Endothelial cell (in vitro differentiated cells): ENCODE measurements around the gene EFNA5. TPM values are rescaled to one million over a fixed set of nuclear protein-coding genes. Genes with fewer than 3 reads are reported as not detected.

Experiments
- DNase-seq: peaks from one replicate; pipeline ENCODE4 v3.0.0; 2021; ENCODE audit warnings: low spot score
- H3K27ac Mint-ChIP-seq: one replicate; pipeline ENCODE4 v1.8.0; 2021; ENCODE audit warnings: mixed read lengths, inconsistent platforms; ENCODE audit not compliant: unreplicated experiment
- H3K27me3 Mint-ChIP-seq: one replicate; pipeline ENCODE4 v1.8.0; 2021; ENCODE audit warnings: mild to moderate bottlenecking, moderate library complexity, mixed read lengths, inconsistent platforms; ENCODE audit not compliant: unreplicated experiment
- H3K36me3 Mint-ChIP-seq: one replicate; pipeline ENCODE4 v1.8.0; 2021; ENCODE audit warnings: mild to moderate bottlenecking, low read depth, mixed read lengths, inconsistent platforms; ENCODE audit not compliant: unreplicated experiment
- H3K4me1 Mint-ChIP-seq: one replicate; pipeline ENCODE4 v1.8.0; 2021; ENCODE audit warnings: mild to moderate bottlenecking, mixed read lengths, inconsistent platforms; ENCODE audit not compliant: unreplicated experiment
- H3K4me3 Mint-ChIP-seq: one replicate; pipeline ENCODE4 v1.8.0; 2021; ENCODE audit warnings: mild to moderate bottlenecking, mixed read lengths, inconsistent platforms; ENCODE audit not compliant: unreplicated experiment
- H3K9me3 Mint-ChIP-seq: one replicate; pipeline ENCODE4 v1.8.0; 2021; ENCODE audit warnings: mixed read lengths, inconsistent platforms; ENCODE audit not compliant: unreplicated experiment
- total RNA-seq: library from RNA; stranded (reverse); fragmentation: NEBNext Ultra II Directional; extraction: Animal tissue kit (Norgen Biotek cat#: 25700); gene quantifications from one replicate; pipeline ENCODE4 v1.2.1, GENCODE V29; 2021; ENCODE audit not compliant: unreplicated experiment
- TF ChIP-seq, protein P1 (sequence below): fragments of 200-600 bp; sonication (generic); IDR thresholded peaks from one replicate; pipeline ENCODE4 v1.5.0; 2021; ENCODE audit warnings: antibody characterized with exemption; ENCODE audit not compliant: unreplicated experiment

The EFNA5 gene
- total RNA-seq, 1 donor from 2014 or later: 8.8 TPM

GRCh38 chr5:107589520-107590193 lies 81.1 kb downstream of the EFNA5 start:
- no peak for DNase-seq
- Mint-ChIP-seq H3K4me1 (peaks cover 5% of the 10 kb centered on the region), H3K36me3 (no peaks in the 10 kb centered on the region), H3K27ac (no peak overlapping the region), H3K27me3 (no peaks in the 10 kb centered on the region), H3K9me3 (no peaks in the 10 kb centered on the region), H3K4me3 (no peak overlapping the region)
- TF ChIP-seq, protein P1, sequence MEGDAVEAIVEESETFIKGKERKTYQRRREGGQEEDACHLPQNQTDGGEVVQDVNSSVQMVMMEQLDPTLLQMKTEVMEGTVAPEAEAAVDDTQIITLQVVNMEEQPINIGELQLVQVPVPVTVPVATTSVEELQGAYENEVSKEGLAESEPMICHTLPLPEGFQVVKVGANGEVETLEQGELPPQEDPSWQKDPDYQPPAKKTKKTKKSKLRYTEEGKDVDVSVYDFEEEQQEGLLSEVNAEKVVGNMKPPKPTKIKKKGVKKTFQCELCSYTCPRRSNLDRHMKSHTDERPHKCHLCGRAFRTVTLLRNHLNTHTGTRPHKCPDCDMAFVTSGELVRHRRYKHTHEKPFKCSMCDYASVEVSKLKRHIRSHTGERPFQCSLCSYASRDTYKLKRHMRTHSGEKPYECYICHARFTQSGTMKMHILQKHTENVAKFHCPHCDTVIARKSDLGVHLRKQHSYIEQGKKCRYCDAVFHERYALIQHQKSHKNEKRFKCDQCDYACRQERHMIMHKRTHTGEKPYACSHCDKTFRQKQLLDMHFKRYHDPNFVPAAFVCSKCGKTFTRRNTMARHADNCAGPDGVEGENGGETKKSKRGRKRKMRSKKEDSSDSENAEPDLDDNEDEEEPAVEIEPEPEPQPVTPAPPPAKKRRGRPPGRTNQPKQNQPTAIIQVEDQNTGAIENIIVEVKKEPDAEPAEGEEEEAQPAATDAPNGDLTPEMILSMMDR: no peak

GRCh38 chr5:107582625-107583024 lies 88.1 kb downstream of the EFNA5 start:
- no peaks in the 10 kb centered on the region for H3K27me3 Mint-ChIP-seq
- no peaks in the 10 kb centered on the region for H3K36me3 Mint-ChIP-seq
- no peaks in the 10 kb centered on the region for H3K9me3 Mint-ChIP-seq
- TF ChIP-seq, protein P1: no peak
- no peak for DNase-seq
- no peak overlapping the region for H3K4me3 Mint-ChIP-seq
- no peaks in the 10 kb centered on the region for H3K4me1 Mint-ChIP-seq
- no peak overlapping the region for H3K27ac Mint-ChIP-seq

- Mint-ChIP-seq H3K27me3 (no peaks in the 10 kb centered on the region), H3K9me3 (no peaks in the 10 kb centered on the region), H3K4me1 (no peaks in the 10 kb centered on the region), H3K27ac (no peak overlapping the region), H3K4me3 (no peak overlapping the region), H3K36me3 (no peaks in the 10 kb centered on the region)
- DNase-seq: no peak
- TF ChIP-seq, protein P1: no peak
Observed at GRCh38 chr5:107580889-107581820, 89.6 kb downstream of the EFNA5 start.

DNA sequence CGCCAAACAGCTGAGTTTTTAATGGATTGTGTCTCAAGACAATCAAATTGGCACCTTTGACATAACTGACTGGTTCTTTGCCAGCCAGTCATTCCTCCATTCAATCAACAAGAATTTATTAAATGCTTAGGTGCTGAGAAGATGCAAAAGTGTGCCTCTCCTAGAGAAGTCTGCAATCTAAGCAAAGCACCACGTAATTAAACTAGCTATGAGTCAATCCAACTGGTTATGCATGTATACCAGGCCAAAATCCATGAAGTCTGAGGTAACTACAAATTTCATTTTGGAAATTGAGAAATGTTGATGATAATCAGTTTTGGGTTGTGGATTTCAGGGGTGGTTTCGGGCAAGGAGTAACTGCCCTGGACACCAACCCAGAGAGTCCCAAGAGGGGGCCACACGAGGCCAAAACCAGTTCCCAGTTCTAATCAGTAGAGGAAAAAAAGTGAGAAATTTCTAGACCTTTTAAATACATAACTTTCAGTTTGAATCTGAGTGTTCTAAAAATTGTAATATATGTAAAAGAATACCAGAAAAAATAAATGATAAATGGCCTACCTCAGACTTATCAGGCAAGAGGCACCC lies 92.6 kb downstream of the EFNA5 start:
- no peaks in the 10 kb centered on the region for H3K36me3 Mint-ChIP-seq
- no peak overlapping the region for H3K27ac Mint-ChIP-seq
- no peaks in the 10 kb centered on the region for H3K9me3 Mint-ChIP-seq
- no peak overlapping the region for H3K4me3 Mint-ChIP-seq
- H3K4me1 Mint-ChIP-seq: no peaks in the 10 kb centered on the region
- TF ChIP-seq, protein P1: no peak
- H3K27me3 Mint-ChIP-seq: no peaks in the 10 kb centered on the region
- DNase-seq: no peak
